Superior temporal gyrus (tissue), 1 donor: ENCODE data around the gene LMAN2.
"Not testable (repeated sequence)": the region's sequence is repeated elsewhere in the genome, so short reads cannot be mapped to it uniquely, and the experiment has no call there.

Experiments used
- DNase-seq: peaks from one replicate; pipeline ENCODE4 v3.0.0-alpha.2; 2016; ENCODE audit errors: extremely low spot score

Gene LMAN2

DNA sequence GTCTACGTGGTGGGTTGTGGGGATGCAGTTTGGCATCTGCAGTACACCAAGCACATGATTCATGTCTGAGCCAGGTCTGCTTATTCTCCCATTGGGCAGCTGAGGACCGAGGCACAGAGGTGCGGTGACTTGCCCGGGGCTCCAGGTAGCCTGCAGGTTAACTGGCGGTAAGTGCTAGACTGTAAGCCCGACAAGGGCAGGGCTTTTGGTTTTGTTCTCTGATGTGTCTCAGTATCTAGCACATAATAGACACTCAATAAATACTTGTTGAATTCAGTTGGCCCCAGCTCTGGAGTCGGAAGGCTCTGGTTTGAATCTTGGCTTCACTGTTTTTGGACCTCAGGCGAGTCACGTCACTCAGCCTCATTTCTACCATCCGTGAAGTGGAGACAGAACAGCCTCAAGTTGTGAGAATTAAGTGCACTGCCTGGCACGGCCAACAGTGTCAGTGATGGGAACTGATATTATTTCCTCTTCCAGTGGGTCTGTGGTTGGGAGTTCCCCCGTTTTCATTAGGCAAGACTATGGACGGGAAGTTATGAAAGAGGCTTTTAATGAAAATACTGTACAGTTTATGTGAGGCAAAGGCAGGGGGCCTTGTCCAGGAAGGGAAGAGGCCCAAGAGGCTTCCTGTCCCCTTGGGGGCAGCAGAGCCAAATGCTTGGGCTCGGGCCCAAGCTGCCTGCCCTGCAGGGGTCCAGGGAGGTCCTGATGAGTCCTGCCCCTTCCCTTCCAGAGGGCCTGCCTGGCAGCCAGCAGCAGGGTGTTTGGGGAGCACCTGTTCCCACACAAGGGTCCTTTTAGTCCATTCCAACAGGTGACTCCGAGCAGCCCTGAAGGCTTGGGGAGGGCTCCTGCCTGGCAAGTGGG, 44.6 kb downstream of the LMAN2 start:
- no peak for DNase-seq

DNA sequence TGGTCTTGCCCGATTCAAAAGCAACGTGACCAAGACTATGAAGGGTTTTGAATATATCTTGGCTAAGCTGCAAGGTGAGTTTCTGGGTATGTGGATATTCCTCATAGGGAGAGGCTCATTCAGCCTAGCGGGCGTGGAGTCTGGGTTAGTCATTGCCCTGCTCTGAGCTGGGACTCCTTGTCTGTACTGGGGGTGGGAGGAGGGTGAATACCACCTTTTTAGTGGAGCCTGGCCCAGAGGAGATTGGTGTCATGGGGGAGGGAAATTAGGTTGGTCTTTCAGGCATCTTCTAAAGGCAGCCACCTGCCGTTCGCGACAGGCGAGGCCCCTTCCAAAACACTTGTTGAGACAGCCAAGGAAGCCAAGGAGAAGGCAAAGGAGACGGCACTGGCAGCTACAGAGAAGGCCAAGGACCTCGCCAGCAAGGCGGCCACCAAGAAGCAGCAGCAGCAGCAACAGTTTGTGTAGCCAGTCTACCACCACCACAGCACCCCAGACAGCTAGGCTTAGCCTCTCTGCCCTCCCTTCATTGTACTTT, 45.3 kb downstream of the LMAN2 start:
- not testable (repeated sequence) for DNase-seq

- no peak for DNase-seq
These were observed 46.9 kb downstream of the LMAN2 start for GRCh38 chr5:177304392-177305119.

DNA sequence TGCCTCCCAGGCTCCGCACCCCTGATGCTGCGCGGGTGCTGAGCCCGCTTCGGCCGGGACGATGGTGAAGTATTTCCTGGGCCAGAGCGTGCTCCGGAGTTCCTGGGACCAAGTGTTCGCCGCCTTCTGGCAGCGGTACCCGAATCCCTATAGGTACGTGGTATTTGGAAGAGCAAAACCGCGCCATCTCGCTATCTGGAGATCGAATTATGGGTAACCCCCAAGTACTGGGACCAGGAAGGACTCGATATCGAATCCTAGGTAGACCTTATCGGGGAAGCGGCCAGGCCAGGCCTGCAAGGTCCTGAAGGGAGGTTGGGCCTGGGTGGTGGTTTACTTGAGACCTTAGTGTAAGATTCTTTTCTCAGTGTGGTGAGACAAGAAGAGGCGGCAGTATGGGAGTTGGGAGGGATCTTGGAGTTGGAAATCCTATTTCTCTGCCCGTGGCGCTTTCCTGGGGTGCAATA, 47.5 kb downstream of the LMAN2 start:
- DNase-seq = no peak

DNA sequence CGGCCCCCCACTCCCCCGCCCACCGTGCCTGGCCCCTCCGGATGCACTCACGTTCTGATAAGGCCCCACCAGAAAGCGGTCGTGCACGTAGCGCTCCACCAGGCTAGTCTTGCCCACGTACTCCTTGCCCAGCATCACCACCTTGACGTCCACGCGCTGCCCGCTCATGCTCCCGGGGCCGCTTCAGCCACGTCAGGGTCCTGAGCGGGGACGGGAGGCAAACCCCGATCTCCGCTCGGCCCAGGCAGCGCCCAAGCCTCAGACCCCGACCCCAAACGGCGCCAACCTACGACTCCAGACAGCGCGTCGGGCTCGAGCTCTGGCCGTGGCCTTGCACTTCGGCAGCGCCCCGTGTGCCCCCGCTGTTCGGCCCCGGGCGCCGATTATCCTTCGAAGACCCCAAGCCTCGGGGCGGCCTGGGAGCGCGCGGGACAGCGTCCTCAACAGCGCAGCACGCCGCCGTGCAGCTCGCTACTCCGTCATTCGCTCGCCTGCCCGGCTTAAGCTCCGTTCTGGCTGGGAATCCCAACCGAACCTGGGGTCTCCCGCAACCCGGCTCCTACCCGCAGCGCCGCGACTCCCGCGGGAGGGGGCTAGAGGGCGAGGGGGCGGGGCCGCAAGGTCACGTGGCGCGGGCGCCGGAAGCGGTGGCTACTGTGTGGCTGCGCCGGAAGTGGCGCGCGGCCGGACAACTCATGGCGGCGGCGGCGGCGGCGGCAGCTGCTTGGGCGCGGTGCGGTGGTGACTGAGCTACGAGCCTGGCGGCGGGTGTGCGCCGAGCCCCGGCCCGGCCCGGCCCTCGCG, 48.1 kb downstream of the LMAN2 start, which contains the start of the genes PRELID1 and RAB24:
TSS of gene PRELID1 (plus strand) at position 679 of the 804 bp plus-strand sequence. CDS start 187 bp downstream, outside the sequence.
TSS of gene RAB24 (minus strand) at position 599 of the 804 bp plus-strand sequence. CDS start at position 168, 431 bp downstream.
- DNase-seq = peak; percentile 86

DNA sequence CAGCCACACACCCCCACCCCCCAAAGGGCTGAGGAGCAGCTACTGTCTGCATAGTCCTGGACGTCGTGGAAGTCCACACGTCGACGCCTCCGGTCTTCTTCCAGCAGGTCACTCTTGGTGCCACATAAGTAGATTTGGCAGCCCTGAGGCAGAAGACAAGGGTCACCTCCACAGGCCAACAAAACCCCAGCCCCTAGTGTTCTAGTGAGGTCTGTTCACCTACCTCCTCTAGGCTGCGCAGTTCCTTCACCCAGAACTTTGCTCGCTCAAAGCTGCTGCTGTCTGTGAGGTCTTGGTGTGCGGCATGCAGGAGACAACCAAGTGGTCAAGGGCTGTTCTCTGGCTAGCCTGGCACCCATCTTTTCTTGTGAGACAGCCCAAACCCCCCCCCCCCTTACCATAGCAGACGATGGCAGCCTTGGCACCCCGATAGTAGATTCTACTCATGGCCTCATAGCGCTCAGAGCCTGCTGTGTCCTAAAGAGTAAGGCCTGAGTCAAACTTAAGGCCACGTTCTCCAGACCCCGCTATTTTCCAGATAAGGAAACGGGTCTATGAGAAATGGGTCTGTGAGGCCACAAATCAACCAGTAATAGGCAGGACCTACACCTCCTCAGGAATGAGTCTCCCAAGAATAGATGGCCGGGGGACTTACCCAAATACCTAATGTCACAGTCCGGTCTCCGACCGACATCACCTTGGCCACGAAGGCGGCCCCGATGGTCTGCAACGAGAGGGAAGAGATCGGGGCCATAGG, 48.9 kb downstream of the LMAN2 start:
- no peak for DNase-seq

GRCh38 chr5:177301503-177302165, 49.8 kb downstream of the LMAN2 start:
- DNase-seq = no peak

GRCh38 chr5:177300951-177301350, 50.5 kb downstream of the LMAN2 start:
- no peak for DNase-seq

DNA sequence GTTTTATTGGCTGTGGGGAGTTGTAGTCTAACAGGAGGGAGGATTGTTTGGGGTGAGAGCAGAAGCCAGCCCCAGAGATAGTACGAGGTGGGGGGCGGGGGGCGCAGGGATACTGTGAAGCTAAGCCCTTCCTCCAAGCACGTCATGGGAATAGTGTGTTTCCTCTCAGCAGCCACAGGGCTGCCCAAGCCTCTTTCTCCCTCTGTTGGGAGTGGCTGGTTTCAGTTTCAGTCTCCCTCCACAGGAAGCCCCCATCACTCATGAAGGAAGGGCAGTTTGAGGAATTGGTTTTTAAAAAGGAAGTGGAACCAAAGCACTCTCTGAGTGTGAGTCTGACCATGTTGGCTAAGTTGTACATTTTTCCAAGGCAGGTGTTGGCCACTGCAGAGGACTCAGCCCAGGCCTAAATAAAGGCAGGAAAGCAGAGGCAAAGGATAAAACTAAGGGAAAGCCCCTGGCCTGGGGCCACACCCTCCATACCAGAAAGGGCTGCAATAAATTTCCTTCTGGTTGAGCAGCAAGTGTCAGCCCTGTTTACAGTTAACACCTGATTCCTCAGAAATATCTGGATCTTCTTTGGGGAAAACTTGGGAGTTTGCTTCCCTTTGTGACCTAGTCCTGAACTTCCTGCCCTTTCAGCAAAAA, 51.1 kb downstream of the LMAN2 start:
- DNase-seq = peak; percentile 32

DNA sequence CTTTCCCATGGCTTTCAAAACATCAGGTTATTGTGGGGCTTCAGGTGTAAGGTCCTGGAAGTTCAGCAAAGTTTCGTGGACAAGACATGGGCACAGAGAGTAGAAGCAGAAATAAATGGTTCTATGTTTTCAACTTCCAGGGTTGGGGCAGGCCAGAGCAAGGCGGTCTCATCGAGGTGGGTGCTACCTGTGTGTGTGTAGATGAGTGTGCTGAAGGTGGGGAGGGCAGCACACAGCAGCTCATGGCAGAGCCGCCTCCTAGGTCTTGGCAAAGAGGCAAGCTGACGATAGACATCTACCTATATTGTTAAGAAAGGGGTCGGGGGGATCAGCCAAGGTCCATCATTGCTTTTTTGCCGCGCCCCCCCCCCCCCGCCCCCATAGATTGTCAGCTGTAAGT, 51.8 kb downstream of the LMAN2 start:
- DNase-seq = no peak

- DNase-seq = no peak
These were observed 53.5 kb downstream of the LMAN2 start for GRCh38 chr5:177297922-177298321.

DNA sequence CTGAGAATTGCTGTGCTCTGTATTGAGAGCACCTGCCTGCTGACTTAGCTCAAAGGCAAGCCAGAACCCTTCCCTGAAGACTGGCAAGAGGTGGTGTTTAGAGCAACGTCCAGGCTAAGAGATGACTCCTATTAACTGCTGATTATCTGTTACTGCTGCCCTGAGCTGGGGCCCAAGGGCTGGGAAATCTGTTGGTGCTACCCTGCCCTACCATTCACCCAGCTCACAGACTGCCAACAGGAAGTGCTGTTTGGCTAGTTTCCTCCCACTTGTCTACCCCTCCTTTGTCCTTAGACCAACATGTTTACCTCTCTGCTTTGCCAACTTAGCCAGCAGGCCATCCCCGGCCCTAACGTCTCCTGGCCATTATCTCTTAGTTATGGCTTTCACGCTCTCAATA, 54.9 kb downstream of the LMAN2 start:
- no peak for DNase-seq

GRCh38 chr5:177295924-177296323, 55.5 kb downstream of the LMAN2 start:
- no peak for DNase-seq

- DNase-seq = no peak
These were observed 56.8 kb downstream of the LMAN2 start for GRCh38 chr5:177294632-177295031.

- no peak for DNase-seq
These were observed 57.5 kb downstream of the LMAN2 start for GRCh38 chr5:177293819-177294581.

DNA sequence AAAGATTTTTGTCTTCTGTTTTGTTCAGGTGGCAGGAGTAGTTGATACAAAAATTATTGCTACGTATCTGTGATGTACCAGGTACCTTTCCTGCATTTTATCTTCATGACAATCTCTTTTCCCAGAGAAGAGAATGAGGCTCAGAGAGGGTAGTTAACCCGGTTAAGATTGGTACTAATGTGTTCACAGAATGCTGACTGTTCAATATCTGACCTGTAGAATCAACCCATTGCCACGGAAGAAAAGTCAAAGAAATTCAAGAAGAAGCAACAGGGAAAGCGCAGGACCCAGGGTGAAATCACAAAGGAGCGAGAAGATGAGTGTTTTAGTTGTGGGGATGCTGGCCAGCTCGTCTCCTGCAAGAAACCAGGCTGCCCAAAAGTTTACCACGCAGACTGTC, 59.7 kb downstream of the LMAN2 start:
- DNase-seq = no peak

DNA sequence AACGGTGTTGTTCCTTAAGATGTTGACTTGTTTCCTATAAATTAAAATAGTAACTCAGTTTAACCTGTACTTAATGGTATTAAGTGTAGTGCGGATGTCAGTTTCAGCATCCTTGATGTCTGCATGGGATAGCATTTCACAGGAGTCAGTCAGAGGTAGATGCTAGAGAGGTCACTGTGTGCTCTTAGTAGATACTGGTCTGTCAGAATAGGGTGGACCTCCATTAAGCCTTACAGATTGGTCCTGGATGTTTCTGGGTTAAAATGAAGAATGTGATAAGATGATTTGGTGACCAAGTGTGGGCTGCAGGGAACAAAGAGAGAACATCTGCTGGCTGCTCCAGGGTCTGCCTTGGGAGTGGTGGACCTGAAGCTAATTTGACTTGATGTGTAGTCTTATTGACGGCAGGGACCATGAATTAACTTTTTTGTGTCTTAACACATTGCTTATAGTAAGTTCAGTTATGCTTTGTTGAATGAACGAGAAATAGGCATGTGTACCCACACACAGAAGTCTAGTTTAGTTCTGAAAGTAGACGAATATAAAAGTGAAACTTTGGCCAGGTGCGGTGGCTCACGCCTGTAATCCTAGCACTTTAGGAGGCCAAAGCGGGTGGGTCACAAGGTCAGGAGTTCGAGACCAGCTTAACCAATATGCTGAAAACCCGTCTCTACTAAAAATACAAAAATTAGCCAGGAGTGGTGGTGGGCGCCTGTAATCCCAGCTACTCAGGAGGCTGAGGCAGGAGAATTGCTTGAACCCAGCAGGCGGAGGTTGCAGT, 60.5 kb downstream of the LMAN2 start:
- DNase-seq = no peak

DNA sequence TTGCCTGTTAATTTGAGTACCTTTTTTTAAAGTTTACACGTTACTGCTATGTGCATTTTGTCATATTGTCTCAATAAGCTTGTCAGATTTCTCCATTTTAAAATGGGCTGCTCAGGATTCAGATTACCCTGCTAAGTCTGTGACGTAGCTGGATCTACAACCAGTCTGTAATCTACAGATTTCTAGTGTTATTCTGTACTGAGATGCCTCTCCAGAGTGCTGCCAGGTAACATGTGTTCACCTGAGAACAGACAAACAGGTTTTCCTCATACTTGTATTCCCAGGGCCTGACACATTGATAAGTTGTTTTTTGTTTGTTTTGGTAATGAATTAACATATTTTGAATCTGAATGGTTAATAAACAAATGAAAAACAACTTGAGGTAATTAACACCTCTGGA, 63.3 kb downstream of the LMAN2 start:
- DNase-seq = no peak
